ENCODE data around the gene ANTKMT. TPM values are rescaled to one million over a fixed set of nuclear protein-coding genes. Genes with fewer than 3 reads are reported as not detected.

The ANTKMT gene
- total RNA-seq, 1 donor from 2014 or later = 16.7 TPM

DNA sequence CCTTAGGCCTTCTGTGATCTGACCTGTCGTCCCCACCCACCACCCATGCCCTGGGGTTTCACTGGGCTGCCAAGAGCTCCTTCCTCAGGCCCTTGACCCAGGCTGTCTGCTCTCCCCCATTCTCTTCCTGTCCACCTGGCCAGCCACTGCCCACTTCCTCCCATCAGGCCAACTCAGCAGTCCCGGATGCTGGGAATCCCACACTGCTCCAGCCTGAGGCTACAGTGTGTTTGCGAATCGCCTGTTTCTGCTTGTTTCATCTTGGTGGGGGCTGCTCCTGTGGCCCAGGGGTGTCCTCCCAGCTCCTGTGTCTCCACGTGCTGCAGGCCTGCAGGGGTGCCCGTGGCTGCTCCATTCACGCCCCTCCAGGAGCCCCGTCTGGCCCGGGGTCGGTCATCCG is 6.9 kb upstream of the ANTKMT start:
- peak in 1 of 2 donors; percentile 20 for DNase-seq (ENCODE audit: low read depth in 2 of 2)

DNA sequence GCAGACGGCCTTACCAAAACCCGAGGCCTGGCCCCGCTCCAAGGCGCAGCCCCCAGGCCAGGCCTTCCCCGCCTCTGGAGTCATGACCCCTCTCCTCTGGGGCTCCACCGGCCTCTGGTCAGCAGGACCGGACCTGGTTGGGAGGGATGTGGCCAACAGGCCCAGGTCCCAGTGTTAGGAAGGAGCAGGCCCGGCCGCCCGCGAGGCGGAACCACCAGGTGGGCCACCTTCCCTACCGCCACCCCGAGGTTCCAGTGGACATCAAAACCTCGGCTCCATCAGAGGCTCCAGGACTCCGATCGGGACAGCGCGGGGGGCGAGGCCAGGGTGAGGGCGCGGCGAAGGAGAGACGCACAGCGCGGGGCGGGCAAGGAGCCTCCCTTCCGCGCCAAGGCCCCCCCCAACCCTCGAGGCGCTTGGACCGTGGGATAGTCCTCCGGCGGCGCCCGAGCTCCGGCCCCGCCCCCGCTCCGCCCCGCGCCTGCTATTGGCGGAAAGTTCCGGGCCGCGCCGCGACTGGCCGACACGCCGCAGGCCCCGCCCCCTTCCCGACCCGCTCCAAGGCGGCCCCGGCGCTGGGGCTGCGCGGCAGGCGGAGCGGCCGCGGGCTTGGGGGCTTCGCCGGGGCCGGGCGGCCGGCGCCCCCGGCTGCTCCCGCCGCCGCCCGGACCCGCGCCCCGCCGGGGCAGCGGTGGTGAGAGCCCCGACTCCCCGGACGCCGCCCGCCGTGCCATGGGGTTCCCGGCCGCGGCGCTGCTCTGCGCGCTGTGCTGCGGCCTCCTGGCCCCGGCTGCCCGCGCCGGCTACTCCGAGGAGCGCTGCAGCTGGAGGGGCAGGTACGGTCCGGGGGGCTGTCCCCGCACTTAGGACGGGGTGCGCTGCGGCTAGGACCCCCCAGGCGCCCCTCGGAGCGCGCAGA is 6.1 kb upstream of the ANTKMT start, which contains the start of gene METRN:
Gene METRN, plus strand, starts transcription at position 561 of the 919 bp plus-strand sequence. Its CDS starts 172 bp downstream, at position 733.
- peak; percentile 40 to 91 for DNase-seq (ENCODE audit: low read depth in 2 of 2)

DNA sequence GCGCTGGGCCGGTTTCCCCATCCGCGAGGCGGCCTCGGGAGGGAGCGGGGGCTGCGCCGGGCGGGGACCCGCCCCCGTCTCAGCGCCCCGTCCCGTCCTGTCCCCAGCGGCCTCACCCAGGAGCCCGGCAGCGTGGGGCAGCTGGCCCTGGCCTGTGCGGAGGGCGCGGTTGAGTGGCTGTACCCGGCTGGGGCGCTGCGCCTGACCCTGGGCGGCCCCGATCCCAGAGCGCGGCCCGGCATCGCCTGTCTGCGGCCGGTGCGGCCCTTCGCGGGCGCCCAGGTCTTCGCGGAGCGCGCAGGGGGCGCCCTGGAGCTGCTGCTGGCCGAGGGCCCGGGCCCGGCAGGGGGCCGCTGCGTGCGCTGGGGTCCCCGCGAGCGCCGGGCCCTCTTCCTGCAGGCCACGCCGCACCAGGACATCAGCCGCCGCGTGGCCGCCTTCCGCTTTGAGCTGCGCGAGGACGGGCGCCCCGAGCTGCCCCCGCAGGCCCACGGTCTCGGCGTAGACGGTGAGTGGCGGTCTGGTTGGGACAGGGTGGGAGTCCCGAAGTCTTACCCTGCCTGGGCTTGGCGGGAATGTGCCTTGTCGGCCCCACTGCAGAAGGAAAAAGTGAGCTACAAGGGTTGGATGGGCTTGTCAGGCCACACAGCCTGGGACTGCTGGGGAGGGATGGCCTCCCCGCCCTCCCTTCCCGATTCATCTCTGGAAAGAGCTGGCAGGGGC is 5.3 kb upstream of the ANTKMT start:
- DNase-seq (ENCODE audit: low read depth in 2 of 2) = peak in 1 of 2 donors; percentile 48

DNA sequence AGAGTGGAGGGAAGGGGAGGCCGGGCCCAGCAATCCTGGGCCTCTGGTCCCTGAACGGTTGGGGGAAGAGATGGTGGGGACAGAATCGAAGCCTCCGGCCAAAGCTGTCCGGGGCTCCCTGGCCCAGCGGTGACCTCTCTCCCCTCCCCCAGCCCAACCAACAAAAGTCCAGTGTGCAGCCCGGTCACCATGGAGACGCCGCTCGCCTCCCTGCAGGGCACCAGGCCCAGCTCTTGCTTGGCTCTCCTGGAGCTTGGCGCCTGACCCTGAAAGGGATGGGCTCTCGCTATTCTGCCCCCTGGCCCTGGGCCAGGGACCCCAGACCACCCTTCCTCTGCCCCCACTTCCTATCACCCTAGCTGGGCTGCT is 4.8 kb upstream of the ANTKMT start:
- DNase-seq (ENCODE audit: low read depth in 2 of 2) = no peak

DNA sequence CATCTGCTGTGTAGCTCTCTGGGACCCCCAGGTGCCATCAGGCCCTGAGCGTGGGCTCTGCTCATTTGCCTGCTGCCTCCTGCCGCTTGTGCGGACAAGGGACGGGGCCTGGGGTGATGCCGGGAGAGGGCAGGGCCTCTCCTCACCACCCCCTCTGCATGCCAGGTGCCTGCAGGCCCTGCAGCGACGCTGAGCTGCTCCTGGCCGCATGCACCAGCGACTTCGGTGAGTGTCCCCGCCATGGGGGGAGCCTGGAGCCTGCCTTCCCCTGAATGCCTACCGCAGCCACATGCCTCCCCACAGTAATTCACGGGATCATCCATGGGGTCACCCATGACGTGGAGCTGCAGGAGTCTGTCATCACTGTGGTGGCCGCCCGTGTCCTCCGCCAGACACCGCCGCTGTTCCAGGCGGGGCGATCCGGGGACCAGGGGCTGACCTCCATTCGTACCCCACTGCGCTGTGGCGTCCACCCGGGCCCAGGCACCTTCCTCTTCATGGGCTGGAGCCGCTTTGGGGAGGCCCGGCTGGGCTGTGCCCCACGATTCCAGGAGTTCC is 4.1 kb upstream of the ANTKMT start:
- no peak for DNase-seq (ENCODE audit: low read depth in 2 of 2)

DNA sequence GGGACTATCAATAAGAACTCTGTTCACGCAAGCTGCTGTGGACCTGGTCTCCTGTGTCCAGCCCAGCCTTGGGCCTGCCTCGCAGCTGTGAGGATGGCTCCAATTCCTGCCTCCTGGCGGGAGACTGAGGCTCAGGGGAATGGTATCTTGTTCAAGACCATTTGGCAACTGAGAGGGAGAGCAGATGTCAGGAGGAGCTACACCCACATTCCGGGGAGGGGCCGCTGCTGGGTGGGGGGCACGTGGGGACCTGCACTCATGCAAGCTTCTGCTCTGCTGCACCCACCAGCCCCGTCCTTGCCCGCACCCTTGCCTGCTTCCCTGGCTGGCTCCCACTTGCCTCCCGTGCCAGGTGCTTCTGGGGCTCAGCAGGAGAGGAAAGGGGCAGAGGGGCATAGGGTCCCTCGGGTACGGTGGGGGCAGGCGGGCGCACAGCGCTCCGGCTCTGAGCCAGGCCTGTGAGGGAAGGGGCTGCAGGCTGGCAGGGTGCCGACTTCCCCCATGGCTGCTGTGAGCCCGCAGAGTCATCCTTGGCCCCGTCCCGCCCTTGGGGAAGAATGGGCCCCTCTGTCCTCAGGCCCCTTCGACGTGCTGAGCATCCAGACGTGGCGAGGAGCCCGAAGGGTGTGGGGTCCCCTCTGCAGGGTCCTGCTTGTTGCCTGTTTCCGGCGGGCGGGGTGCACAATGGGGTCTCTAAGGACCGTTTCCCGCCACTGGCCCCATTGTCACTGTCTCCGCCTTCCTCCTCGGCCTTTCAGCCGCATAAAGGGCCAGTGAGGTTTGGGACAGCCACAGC is 3.3 kb upstream of the ANTKMT start:
- no peak for DNase-seq (ENCODE audit: low read depth in 2 of 2)

DNA sequence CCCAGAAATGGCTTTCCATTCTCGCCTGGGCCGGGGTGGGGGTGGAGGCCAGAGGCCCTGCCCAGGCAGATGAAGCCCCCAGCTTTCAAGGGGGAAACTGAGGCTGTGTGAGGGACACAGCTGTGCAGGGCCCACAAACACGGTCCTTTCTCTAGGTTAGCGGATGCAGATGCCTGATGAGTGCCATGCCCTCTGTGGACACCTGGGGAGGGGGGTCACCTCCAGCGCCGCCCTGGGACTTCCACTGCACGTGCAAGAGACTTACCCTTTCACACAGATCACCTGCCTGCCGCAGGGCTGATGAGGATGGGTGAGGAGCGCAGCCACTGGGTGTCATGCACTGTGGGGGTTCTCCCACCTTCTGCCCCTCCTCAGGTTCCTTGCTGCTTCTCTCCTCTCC is 2.6 kb upstream of the ANTKMT start:
- DNase-seq (ENCODE audit: low read depth in 2 of 2) = no peak

DNA sequence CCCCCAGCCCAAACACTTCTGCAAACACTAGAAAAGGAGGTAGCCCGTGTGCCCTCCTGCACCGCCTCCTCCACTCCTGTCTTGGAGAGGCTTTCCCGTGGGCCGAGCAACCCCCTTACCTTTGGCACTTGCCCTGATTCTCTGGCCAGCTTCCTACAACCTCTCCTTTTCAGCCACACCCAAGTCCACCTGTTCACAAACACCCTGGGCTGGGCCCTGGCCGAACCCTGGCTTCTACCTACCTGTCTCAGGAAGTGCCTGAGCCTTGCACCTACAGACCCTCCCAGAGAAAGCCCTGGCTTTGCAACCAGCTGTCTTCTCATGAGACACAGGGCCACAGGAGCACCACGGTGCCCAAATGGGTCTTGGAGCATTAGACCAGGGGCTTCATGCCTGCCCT is 2.0 kb upstream of the ANTKMT start:
- DNase-seq (ENCODE audit: low read depth in 2 of 2) = no peak

DNA sequence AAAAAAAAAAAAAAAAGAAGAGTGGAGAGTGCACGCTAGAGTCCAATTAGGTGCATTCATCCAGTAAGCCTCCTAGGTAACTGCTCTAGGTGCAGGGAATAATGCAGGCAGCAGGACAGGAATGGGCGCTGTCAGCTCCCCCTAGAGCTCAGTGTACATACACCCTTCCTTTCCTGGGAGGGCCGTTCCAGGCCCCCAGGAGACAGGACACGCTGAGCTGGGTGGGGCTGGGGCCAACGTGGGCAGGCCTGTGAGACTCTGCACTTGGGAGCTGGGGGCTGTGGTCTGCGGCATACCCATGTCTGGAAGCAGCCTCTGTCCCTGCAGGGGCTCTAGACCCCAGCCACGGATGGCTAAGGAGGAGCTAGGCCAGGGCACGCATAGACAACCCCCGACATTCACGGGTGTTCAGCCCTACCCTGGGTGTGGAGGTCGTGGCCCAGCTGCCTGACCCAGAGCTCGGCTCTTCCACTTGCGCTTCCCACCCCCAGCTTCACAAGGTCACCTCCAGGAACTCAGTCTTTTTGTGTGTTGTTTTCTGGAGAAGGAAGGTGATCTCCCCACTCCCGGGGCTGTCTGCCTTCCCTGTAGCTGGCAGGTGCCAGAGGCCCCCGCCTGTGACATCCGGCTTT is 1.0 kb upstream of the ANTKMT start:
- no peak for DNase-seq (ENCODE audit: low read depth in 2 of 2)

DNA sequence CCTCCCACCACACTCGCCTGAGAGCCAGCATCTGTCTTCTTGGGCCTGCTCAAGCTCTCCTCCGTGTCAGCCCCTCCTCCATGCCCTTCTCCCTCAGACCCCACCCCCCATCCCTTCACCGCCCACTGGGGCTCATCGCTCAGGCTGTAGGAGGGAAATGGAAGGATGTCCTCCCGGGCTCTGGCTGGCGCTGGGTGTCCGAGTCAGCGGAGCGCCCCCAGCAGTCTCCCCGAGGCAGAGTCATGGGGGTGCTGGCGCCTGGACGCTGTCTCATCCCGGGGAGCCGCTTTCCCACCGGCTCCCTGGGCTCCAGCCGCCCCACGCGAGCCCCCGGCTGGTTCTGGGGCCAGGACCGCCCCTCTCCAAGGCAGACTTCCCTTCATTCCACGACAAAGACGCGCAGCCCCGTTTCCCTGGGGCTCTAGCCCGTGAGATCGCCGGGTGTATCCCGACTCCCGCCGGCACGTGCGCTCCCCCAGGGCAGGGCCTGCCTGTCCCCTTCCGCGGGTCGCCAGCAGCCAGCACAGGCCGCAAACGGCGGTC is 428 bp upstream of the ANTKMT start:
- DNase-seq (ENCODE audit: low read depth in 2 of 2) = peak in 1 of 2 donors; percentile 31

DNA sequence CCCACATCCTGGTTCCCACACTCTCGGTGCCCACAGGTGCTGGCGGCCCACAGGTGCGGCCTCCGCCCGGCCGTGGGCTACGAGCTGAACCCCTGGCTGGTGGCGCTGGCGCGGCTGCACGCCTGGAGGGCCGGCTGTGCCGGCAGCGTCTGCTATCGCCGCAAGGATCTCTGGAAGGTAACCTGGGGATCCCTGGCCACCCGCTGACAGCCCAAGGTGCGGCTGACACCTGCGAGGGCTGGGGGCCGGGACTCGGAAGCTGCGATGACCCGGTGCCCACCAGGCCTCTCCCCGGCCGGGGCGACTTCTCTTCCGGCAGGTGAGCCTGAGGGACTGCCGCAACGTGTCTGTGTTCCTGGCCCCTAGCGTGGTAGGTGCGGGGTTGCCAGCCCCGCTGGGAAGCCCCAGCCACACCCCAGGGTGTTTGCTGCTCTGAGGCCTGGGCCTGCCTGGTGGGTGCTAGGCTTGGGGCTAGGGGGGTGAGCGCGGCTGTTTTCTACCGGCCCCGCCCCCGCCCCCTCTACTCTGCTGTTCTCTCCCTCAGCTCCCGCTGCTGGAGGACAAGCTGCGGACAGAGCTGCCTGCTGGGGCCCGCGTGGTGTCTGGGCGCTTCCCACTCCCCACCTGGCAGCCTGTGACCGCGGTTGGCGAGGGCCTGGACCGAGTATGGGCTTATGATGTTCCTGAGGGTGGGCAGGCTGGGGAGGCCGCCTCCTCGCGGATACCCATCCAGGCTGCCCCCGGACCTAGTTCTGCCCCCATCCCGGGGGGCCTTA is 1.0 kb downstream of the ANTKMT start:
- no peak for DNase-seq (ENCODE audit: low read depth in 2 of 2)

DNA sequence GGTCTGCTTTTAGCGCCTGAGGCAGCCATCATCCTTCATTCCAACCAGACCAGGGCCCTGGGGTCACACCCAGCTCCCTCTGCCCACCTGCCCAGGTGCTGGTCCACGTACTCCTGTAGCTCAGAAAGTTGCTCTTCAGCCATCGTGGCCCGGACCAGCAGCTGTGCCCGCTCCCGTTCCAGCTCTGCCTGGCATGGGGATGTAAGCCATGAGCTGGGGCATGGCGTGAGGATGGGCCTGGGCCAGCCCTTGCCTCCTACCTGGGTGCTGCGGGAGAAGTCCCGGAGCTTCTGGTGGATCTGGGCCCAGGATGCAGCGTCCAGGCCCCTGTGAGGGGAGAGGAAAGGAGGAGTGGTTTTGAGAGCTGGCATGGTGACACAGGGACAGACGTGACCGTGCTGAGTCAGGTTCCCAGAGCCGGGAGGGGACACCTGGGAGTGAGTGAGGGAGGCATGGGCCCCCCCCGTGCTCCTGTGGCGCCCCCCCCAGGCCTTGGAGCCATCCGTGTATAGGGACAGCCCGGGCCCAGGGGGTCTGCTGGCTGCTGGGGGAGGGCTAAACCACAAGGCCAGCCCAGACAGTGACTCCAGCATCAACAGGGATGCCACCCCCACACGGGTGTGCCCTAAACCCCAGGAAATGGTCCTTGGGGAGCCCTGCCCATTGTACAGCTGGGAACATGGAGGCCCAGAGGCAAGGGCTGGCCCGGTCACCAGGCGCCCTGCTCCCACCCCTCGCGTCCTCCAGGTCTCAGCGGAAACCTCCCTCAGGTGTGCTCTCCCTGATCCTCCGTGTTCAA is 2.1 kb downstream of the ANTKMT start:
- no peak for DNase-seq (ENCODE audit: low read depth in 2 of 2)

DNA sequence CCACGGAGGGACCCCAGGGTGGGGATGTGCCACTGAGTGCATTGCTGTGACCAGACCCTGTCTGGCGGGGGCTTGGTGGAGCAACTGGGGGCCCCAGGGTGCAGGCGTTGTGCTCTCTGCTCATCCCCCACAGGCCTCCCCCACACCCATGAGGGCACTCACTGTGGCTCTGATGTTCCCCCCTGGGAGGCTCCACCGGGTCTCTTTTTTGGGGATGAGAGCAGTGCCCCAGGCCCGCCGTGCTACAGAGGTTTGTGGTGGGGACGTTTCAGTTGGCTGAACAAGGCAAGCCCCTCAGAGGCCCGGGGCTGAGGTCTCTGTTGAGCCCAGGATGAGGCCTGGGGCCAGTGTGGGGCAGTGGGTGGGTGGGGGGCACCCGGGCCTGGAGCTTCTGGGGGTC is 2.7 kb downstream of the ANTKMT start:
- no peak for DNase-seq (ENCODE audit: low read depth in 2 of 2)

DNA sequence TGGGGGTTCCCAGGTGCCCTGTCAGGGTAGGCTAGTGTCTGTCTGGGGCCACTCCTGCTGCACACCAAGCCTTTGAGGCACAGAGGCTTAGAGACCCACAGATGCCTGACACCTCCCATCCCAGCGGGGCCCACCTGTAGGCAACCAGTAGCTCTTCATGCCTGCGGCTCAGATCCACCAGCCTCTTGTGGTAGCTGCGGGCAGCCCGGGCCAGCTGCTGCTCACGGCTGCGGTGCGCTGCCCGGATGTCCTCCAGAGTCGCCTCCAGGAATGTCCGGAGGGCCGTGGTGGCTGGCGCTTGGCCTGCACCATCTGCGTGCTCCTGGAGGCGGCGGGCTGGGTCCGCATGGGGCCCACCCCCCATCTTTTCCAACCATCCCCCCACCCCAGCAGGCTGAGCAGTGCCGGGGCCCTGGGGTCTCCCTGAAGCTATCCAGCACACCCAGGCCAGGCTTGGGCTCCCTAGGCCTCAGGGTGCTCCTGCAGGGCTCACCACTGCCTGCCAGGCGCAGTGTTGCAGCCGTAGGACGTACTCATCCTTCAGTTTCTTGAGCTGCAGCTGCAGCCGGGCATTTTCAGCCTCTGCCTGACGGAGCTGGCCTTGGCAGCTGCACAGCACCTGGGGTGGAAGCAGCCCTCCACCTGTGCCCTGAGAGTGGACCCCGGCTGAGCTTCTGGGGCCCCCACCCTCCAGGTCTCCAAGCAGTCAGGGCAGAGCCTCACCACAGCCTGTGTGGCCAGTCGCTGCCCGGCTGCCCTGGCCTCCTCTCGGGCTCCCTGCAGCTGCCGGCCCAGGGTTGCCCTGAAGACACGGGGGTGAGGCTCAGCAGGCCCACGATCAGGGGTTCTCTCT is 3.5 kb downstream of the ANTKMT start:
- DNase-seq (ENCODE audit: low read depth in 2 of 2) = no peak

DNA sequence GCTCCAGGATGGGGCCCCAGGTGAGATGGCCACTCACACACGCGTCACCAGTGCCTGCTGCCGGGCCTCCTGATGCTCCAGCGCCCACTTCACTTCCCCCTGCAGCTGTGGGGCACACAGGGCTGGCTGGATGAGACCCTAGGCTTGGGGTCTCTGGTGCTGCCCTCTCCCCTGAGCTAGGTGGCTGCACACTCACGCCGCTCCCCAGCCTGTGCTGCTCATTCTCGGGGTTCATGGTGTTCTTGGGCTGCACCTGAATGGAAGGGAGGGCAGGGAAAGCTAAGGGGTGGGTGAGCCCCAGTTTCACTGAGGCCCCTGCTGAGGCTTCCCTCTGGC is 4.1 kb downstream of the ANTKMT start:
- DNase-seq (ENCODE audit: low read depth in 2 of 2) = no peak

DNA sequence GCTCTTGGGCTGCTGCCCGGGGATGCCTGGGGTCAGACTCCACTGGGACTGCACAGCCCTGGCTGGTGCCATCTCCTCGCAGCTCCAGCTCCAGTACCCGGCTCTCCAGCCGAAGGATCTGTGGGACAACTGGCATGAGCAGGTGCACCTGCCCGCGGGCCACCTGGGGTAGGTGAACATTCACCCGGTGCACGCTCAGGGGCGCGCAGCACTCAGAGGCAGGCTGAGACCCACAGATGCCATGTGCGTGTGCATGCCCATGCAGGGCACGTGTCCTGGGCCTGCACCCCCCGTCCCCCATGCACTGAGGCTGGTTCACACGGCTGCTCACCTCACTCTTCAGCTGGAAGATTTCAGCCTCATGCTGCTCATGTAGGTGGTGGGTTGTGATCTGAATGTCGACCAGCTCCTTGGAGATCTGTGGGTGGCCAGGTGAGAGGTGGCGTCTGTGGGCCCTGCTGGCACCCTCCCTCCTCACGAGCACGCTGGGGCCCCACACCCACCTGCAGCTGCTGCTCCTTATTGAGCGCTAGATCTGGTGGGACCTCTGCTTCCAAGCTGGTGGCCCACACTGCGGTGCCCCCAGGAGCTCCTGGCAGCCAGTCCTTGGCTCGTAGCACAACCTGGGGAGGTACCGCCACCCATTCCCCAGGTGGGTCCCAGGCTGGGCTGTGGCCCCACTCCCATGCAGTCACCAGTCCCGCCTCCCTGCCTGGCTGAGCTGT is 4.7 kb downstream of the ANTKMT start:
- DNase-seq (ENCODE audit: low read depth in 2 of 2) = no peak

DNA sequence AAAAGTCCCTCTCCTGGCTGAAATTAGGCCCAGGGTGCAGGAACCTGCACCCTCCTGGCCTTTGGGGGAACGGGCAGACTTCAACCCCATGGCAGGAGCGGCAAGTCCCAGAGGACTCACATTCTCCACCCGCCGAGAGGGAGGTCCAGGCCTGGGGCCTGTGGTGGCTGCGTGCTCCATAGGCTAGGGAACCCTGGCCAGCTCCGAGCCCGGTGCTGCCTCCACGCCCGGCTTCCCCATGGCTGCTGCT is 5.2 kb downstream of the ANTKMT start:
- DNase-seq (ENCODE audit: low read depth in 2 of 2) = no peak

All from dermis microvascular lymphatic vessel endothelial cell (primary cell).